Esophagus squamous epithelium (tissue), 4 donors: ENCODE results near the gene DUSP22.

Experiments
- POLR2A ChIP-seq, 4 donors: fragments of 450-650 bp; IDR thresholded peaks; one replicate each; pipeline ENCODE4 v1.6.1; 2017; ENCODE audit warnings: antibody characterized with exemption in 4 of 4, mild to moderate bottlenecking in 4 of 4, moderate library complexity in 3 of 4
- TF ChIP-seq, protein P1 (sequence below), 6 experiments: fragments of 450-650 bp in 4 of 6; fragments of 200-600 bp in 2 of 6; sonication (generic) in 2 of 6; IDR thresholded peaks; one replicate each; pipeline ENCODE4 v1.5.1; 2016 to 2019; ENCODE audit warnings: antibody characterized with exemption in 6 of 6, mild to moderate bottlenecking in 4 of 6, moderate library complexity in 4 of 6

DNA sequence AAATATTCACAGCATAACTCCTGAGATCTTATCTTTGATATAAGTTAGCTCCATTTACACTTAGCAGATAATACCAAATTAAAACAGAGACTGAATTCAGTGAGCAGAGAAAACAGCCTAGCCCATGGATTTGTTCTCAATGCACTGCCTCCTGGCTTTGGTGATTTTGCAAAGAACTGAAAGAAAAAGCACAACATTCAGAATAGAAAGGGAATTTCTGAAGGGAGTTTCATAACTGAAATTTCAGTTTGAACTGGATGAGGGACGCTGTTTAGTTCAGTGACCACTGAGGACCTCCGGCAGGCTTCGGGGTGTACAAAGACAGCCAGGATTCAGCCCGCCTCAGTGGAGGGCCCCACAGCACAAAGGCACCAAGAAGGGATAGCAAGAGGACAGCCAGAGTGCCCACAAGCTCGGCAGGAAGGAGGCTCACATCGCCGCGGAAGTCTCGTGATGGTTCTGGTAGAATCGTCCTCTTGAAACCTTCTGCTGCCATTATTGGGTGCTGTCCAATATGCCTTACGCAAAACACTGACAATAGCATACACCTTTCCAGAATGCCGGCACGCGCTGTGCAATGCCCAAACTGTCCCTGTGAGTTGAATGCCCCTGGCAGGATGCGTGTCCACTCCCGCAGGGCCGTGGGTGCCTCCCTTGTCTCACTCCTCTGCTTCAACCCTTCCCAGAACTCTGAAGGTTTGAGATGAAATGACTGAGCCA, 89.6 kb downstream of the DUSP22 start:
- TF ChIP-seq, protein P1, sequence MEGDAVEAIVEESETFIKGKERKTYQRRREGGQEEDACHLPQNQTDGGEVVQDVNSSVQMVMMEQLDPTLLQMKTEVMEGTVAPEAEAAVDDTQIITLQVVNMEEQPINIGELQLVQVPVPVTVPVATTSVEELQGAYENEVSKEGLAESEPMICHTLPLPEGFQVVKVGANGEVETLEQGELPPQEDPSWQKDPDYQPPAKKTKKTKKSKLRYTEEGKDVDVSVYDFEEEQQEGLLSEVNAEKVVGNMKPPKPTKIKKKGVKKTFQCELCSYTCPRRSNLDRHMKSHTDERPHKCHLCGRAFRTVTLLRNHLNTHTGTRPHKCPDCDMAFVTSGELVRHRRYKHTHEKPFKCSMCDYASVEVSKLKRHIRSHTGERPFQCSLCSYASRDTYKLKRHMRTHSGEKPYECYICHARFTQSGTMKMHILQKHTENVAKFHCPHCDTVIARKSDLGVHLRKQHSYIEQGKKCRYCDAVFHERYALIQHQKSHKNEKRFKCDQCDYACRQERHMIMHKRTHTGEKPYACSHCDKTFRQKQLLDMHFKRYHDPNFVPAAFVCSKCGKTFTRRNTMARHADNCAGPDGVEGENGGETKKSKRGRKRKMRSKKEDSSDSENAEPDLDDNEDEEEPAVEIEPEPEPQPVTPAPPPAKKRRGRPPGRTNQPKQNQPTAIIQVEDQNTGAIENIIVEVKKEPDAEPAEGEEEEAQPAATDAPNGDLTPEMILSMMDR (IDR thresholded peaks at IDR 0.05): no peak
- TF ChIP-seq POLR2A (IDR thresholded peaks at IDR 0.05): no peak
